ENCODE results near the gene USP49. TPM values are rescaled to one million over a fixed set of nuclear protein-coding genes. Genes with fewer than 3 reads are reported as not detected.
A peak's percentile ranks its signal among the peaks of the same experiment; 100 is the strongest.

The USP49 gene
- total and polyA plus RNA-seq, 2 of the 13 experiments (the other 11 are each of a cell fraction or from before 2014, with no cell fraction given): 2.9 to 4.3 TPM

- TF ChIP-seq ZNF574 (CRISPR knock-in tag; IDR thresholded peaks at IDR 0.05) (peak; percentile 99), ZIK1 (CRISPR knock-in tag; IDR thresholded peaks at IDR 0.05; ENCODE audit: borderline replicate concordance, low read depth) (0 out of 2 replicates have a peak, but pooled peaks have one; percentile 72), HMGA1 (CRISPR knock-in tag; conservative IDR thresholded peaks at IDR 0.05) (no peak), CCDC6 (CRISPR knock-in tag; IDR thresholded peaks at IDR 0.05) (peak; percentile 71; the same call in 1 of the 2 replicates), JUN (CRISPR knock-in tag; IDR thresholded peaks at IDR 0.05) (0 out of 2 replicates have a peak, but pooled peaks have one; percentile 14), MAF1 (CRISPR knock-in tag; IDR thresholded peaks at IDR 0.05; ENCODE audit: borderline replicate concordance) (0 out of 2 replicates have a peak, but pooled peaks have one; percentile 16), PAWR (CRISPR knock-in tag; IDR thresholded peaks at IDR 0.05; ENCODE audit: borderline replicate concordance) (peak; percentile 68; the same call in 1 of the 2 replicates), GATA4 (IDR thresholded peaks at IDR 0.05; ENCODE audit: borderline replicate concordance, low read depth) (peak; percentile 67; the same call in 1 of the 2 replicates), ZNF879 (CRISPR knock-in tag; IDR thresholded peaks at IDR 0.05) (no peak), PHF21A (CRISPR knock-in tag; IDR thresholded peaks at IDR 0.05) (peak; percentile 56; the same call in 1 of the 2 replicates), LRRFIP1 (CRISPR knock-in tag; conservative IDR thresholded peaks at IDR 0.05) (no peak), KDM5B (CRISPR knock-in tag; IDR thresholded peaks at IDR 0.05; ENCODE audit: borderline replicate concordance) (no peak; the same call in 1 of the 2 replicates), ARHGAP35 (CRISPR knock-in tag; IDR thresholded peaks at IDR 0.05; ENCODE audit: borderline replicate concordance) (peak; percentile 39; the same call in 1 of the 2 replicates), ZNF672 (CRISPR knock-in tag; IDR thresholded peaks at IDR 0.05) (no peak), ZNF30 (CRISPR knock-in tag; IDR thresholded peaks at IDR 0.05) (no peak), ZNF737 (CRISPR knock-in tag; IDR thresholded peaks at IDR 0.05; ENCODE audit: borderline replicate concordance) (no peak), REL (CRISPR knock-in tag; conservative IDR thresholded peaks at IDR 0.05) (peak; percentile 48; the same call in 1 of the 2 replicates), ZNF770 (CRISPR knock-in tag; IDR thresholded peaks at IDR 0.05) (peak; percentile 62), POLR2G (IDR thresholded peaks at IDR 0.05; ENCODE audit: low read depth, low read length) (peak; percentile 90)
Observed at GRCh38 chr6:41787219-41787917, 107.8 kb downstream of the USP49 start, which contains the start of gene TOMM6 (continued).
